K562 (cell line): Measurements from ENCODE around the gene SRF. TPM values are rescaled to one million over a fixed set of nuclear protein-coding genes. Genes with fewer than 3 reads are reported as not detected.

Source experiments
- CBX8 ChIP-seq: fragments of 200-600 bp; sonication (generic); IDR thresholded peaks from 2 replicates; pipeline ENCODE4 v1.6.1; 2012; ENCODE audit warnings: borderline replicate concordance, mixed run types, low read depth, mild to moderate bottlenecking, moderate library complexity, mixed read lengths, low read length, control low read depth, inconsistent platforms; ENCODE audit not compliant: poor library complexity, severe bottlenecking; ENCODE audit errors: extremely low read depth
- HNRNPUL1 ChIP-seq: fragments of 200-400 bp; formaldehyde crosslinking; IDR thresholded peaks from 2 replicates; pipeline ENCODE4 v1.6.1; 2017; ENCODE audit warnings: low read length
- POLR2A ChIP-seq: fragments of 450-650 bp; conservative IDR thresholded peaks from 2 replicates; pipeline ENCODE4 v1.6.1; 2016
- RBM14 ChIP-seq: fragments of 200-400 bp; formaldehyde crosslinking; IDR thresholded peaks from 2 replicates; pipeline ENCODE4 v1.6.1; 2018; ENCODE audit warnings: low read depth, mild to moderate bottlenecking, low read length, moderate library complexity, borderline replicate concordance; ENCODE audit not compliant: insufficient read depth
- SAFB ChIP-seq: fragments of 200-400 bp; formaldehyde crosslinking; IDR thresholded peaks from 2 replicates; pipeline ENCODE4 v1.6.1; 2017; ENCODE audit warnings: low read depth, low read length, borderline replicate concordance
- polyA plus RNA-seq, 8 experiments: library from polyadenylated mRNA; depleted of rRNA in 4 of 8; stranded (reverse) in 5 of 8; unstranded in 3 of 8; fragments of >200 nt; fragmentation: Nextera tagmentation in 2 of 8; fragmentation: Illumina TruSeq in 1 of 8; extraction: Ambion mirVana in 2 of 8; extraction: Trizol in 1 of 8; gene quantifications; 2 replicates each; pipeline versions ENCODE4 v1.2.1 to v1.2.3, GENCODE V29; 2011 to 2014; ENCODE audit warnings: inconsistent platforms in 1 of 8, missing spikeins in 1 of 8
- total RNA-seq, 7 experiments: library from RNA; depleted of rRNA in 6 of 7; stranded (reverse); fragments of >200 nt in 6 of 7; fragmentation: Illumina TruSeq in 2 of 7; extraction: Trizol in 2 of 7; gene quantifications; 2 replicates each; pipeline versions ENCODE4 v1.2.1 to v1.2.3, GENCODE V29; 2011 to 2021; ENCODE audit warnings: low replicate concordance in 1 of 7
- TF ChIP-seq, protein P1 (sequence below), 2 experiments: fragments of 450-650 bp; formaldehyde crosslinking in 1 of 2; IDR thresholded peaks; 2 replicates each; pipeline versions ENCODE4 v1.4.0 to v1.6.1; 2014 to 2020; ENCODE audit warnings: mild to moderate bottlenecking in 2 of 2, borderline replicate concordance in 1 of 2, low read depth in 1 of 2
- TF ChIP-seq, protein P2 (sequence below): fragments of 450-650 bp; IDR thresholded peaks from 2 replicates; pipeline ENCODE4 v1.7.0; 2016; ENCODE audit warnings: borderline replicate concordance
- TF ChIP-seq, protein P3 (sequence below): IDR thresholded peaks from 2 replicates; pipeline ENCODE4 v1.6.1; 2016; ENCODE audit warnings: missing genetic modification characterization, missing compliant biosample characterization
- TF ChIP-seq, protein P4 (sequence below): fragments of 450-650 bp; formaldehyde crosslinking; IDR thresholded peaks from 2 replicates; pipeline ENCODE4 v1.4.0; 2022; ENCODE audit warnings: missing genetic modification characterization

SRF gene
- total and polyA plus RNA-seq, 9 of the 15 experiments (the other 6 are each of a cell fraction or from before 2014, with no cell fraction given): 2.5 to 37.0 (median 24.6) TPM

DNA sequence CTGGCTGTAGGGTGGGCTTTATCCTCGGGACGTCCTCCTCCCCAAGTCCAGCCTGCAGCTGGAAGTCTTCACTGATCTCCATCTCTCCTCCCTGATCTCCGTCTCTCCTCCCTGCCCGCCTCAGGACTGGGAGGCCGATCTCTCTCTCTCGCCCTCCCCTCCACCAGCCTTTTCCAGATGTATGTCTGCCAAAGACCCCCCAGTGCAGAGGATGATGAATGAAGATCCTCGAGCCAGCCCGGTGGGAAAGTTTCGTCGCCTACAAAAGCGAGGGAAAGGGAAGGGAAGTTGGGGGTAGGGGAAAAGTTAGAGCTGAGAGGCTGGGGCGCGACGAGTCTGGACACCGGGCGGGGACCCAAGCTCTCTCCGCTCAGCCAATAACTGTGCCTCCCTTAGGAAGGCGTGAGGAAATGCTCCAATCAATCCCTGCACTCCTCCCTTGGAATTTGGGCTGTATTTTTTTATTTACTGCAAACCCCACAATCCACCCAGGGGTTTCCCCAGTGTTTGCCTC, 595 bp upstream of the SRF start (continued):
- TF ChIP-seq, protein P1, sequence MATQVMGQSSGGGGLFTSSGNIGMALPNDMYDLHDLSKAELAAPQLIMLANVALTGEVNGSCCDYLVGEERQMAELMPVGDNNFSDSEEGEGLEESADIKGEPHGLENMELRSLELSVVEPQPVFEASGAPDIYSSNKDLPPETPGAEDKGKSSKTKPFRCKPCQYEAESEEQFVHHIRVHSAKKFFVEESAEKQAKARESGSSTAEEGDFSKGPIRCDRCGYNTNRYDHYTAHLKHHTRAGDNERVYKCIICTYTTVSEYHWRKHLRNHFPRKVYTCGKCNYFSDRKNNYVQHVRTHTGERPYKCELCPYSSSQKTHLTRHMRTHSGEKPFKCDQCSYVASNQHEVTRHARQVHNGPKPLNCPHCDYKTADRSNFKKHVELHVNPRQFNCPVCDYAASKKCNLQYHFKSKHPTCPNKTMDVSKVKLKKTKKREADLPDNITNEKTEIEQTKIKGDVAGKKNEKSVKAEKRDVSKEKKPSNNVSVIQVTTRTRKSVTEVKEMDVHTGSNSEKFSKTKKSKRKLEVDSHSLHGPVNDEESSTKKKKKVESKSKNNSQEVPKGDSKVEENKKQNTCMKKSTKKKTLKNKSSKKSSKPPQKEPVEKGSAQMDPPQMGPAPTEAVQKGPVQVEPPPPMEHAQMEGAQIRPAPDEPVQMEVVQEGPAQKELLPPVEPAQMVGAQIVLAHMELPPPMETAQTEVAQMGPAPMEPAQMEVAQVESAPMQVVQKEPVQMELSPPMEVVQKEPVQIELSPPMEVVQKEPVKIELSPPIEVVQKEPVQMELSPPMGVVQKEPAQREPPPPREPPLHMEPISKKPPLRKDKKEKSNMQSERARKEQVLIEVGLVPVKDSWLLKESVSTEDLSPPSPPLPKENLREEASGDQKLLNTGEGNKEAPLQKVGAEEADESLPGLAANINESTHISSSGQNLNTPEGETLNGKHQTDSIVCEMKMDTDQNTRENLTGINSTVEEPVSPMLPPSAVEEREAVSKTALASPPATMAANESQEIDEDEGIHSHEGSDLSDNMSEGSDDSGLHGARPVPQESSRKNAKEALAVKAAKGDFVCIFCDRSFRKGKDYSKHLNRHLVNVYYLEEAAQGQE (IDR thresholded peaks at IDR 0.05; ENCODE audit: borderline replicate concordance): no peak
- TF ChIP-seq, protein P1 (CRISPR knock-in tag; IDR thresholded peaks at IDR 0.05; ENCODE audit: low read depth): no peak
- TF ChIP-seq, protein P2, sequence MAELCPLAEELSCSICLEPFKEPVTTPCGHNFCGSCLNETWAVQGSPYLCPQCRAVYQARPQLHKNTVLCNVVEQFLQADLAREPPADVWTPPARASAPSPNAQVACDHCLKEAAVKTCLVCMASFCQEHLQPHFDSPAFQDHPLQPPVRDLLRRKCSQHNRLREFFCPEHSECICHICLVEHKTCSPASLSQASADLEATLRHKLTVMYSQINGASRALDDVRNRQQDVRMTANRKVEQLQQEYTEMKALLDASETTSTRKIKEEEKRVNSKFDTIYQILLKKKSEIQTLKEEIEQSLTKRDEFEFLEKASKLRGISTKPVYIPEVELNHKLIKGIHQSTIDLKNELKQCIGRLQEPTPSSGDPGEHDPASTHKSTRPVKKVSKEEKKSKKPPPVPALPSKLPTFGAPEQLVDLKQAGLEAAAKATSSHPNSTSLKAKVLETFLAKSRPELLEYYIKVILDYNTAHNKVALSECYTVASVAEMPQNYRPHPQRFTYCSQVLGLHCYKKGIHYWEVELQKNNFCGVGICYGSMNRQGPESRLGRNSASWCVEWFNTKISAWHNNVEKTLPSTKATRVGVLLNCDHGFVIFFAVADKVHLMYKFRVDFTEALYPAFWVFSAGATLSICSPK: peak; percentile 17; the same call in 1 of the 2 replicates
- TF ChIP-seq CBX8 (no peak), HNRNPUL1 (no peak), RBM14 (no peak), SAFB (no peak), POLR2A (no peak)
- TF ChIP-seq, protein P3, sequence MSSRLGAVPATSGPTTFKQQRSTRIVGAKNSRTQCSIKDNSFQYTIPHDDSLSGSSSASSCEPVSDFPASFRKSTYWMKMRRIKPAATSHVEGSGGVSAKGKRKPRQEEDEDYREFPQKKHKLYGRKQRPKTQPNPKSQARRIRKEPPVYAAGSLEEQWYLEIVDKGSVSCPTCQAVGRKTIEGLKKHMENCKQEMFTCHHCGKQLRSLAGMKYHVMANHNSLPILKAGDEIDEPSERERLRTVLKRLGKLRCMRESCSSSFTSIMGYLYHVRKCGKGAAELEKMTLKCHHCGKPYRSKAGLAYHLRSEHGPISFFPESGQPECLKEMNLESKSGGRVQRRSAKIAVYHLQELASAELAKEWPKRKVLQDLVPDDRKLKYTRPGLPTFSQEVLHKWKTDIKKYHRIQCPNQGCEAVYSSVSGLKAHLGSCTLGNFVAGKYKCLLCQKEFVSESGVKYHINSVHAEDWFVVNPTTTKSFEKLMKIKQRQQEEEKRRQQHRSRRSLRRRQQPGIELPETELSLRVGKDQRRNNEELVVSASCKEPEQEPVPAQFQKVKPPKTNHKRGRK: no peak
- TF ChIP-seq, protein P4, sequence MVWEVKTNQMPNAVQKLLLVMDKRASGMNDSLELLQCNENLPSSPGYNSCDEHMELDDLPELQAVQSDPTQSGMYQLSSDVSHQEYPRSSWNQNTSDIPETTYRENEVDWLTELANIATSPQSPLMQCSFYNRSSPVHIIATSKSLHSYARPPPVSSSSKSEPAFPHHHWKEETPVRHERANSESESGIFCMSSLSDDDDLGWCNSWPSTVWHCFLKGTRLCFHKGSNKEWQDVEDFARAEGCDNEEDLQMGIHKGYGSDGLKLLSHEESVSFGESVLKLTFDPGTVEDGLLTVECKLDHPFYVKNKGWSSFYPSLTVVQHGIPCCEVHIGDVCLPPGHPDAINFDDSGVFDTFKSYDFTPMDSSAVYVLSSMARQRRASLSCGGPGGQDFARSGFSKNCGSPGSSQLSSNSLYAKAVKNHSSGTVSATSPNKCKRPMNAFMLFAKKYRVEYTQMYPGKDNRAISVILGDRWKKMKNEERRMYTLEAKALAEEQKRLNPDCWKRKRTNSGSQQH (CRISPR knock-in tag): peak; percentile 80
